Heart left ventricle (tissue), 13 donors: ENCODE results near the gene FAM163B.

Experiments used
- CTCF ChIP-seq, 12 donors: fragments of 200-600 bp; sonication (generic) in 4 of 12; IDR thresholded peaks; one replicate each; pipeline versions ENCODE4 v1.5.0 to v1.8.0; 2018 to 2022; ENCODE audit warnings: antibody characterized with exemption in 12 of 12, mild to moderate bottlenecking in 5 of 12
- POLR2A ChIP-seq, 2 donors: fragments of 450-650 bp; IDR thresholded peaks; one replicate each; pipeline ENCODE4 v1.6.1; 2017; ENCODE audit warnings: antibody characterized with exemption in 2 of 2, mild to moderate bottlenecking in 2 of 2, moderate library complexity in 2 of 2
- donor health status: ischemic (EF 13 %, LVEDD 7.1; RV severe dilation, severe dysfunction).
- donor health status: DM: no; HTN: yes; CAD: no.
- donor health status: DM: no; HTN: no; CAD: no.
- donor health status: ischemic (EF 25% LVEDD 6.9; RV normal size, moderate dysfunction).
- donor health status: ischemic (EF 25% LVEDD 5.7; RV mildly dilated, moderate dysfunction).
- donor health status: ischemic (EF 35%, LVEDD 5.7; RV mildly dilated, moderate dysfunction).
- donor health status: nonischemic (EF 11% LVEDD 7.7; RV severe dilation, severe dysfunction).
- donor health status: DM: yes; HTN: yes; CAD: no.
- donor health status: PGD.
- donor health status: ischemic (EF 29% LVEDD 5.4; RV normal size, mild dysfunction).
- donor health status: nonischemic (EF 23%, LVEDD 6.1; RV moderate dilation, normal function).

- TF ChIP-seq CTCF (IDR thresholded peaks at IDR 0.05) (no peak), POLR2A (IDR thresholded peaks at IDR 0.05) (no peak)
Observed at GRCh38 chr9:133584559-133585476, 24.4 kb downstream of the FAM163B start.
